ENCODE measurements around the gene ACVR2B.

Gene ACVR2B

GRCh38 chr3:38458796-38459498 is 5.3 kb downstream of the ACVR2B start:
- DNase-seq: no peak

GRCh38 chr3:38459499-38460048 is 5.9 kb downstream of the ACVR2B start:
- DNase-seq: no peak

- DNase-seq: no peak
Measured at GRCh38 chr3:38460377-38461270, 6.9 kb downstream of the ACVR2B start.

GRCh38 chr3:38465588-38466154 is 12.0 kb downstream of the ACVR2B start:
- DNase-seq: no peak

- no peak for DNase-seq
Measured at GRCh38 chr3:38468765-38469164, 15.1 kb downstream of the ACVR2B start.

GRCh38 chr3:38469852-38470251 is 16.2 kb downstream of the ACVR2B start:
- DNase-seq: no peak

- DNase-seq: no peak
Measured at GRCh38 chr3:38471260-38471857, 17.7 kb downstream of the ACVR2B start.

GRCh38 chr3:38472342-38472741 is 18.7 kb downstream of the ACVR2B start:
- DNase-seq: no peak

GRCh38 chr3:38473229-38473628 is 19.5 kb downstream of the ACVR2B start:
- no peak for DNase-seq

- DNase-seq: no peak
Measured at GRCh38 chr3:38474928-38475605, 21.4 kb downstream of the ACVR2B start.

GRCh38 chr3:38475716-38476115 is 22.0 kb downstream of the ACVR2B start:
- no peak for DNase-seq

GRCh38 chr3:38476157-38476756 is 22.6 kb downstream of the ACVR2B start:
- DNase-seq: no peak

- DNase-seq: no peak
Measured at GRCh38 chr3:38477057-38477820, 23.5 kb downstream of the ACVR2B start.

GRCh38 chr3:38477839-38478450 is 24.3 kb downstream of the ACVR2B start:
- no peak for DNase-seq

- DNase-seq: no peak
Measured at GRCh38 chr3:38478901-38479300, 25.2 kb downstream of the ACVR2B start.

GRCh38 chr3:38479431-38480092 is 25.9 kb downstream of the ACVR2B start:
- peak; percentile 2 for DNase-seq

- no peak for DNase-seq
Measured at GRCh38 chr3:38480093-38480445, 26.4 kb downstream of the ACVR2B start.

- no peak for DNase-seq
Measured at GRCh38 chr3:38480930-38481329, 27.2 kb downstream of the ACVR2B start.

- no peak for DNase-seq
Measured at GRCh38 chr3:38482951-38483350, 29.3 kb downstream of the ACVR2B start.

- DNase-seq: no peak
Measured at GRCh38 chr3:38487323-38487722, 33.6 kb downstream of the ACVR2B start.
